ENCODE measurements around the gene EPX.

Gene EPX

GRCh38 chr17:58181796-58182195 lies 10.7 kb upstream of the EPX start:
- Histone ChIP-seq H3K27me3 (replicated peaks) (no peaks in the 10 kb centered on the region), H3K36me3 (replicated peaks) (no peaks in the 10 kb centered on the region), H3K4me3 (ENCODE audit: low read depth, low read length) (no peak overlapping the region), H3K27ac (no peak overlapping the region)
- in situ Hi-C loops (cut with HindIII; ENCODE audit: low pct_ligation_motif_present, low sequenced_read_pairs), result no loop called here
- no peak for DNase-seq
- TF ChIP-seq CTCF (IDR thresholded peaks at IDR 0.05; ENCODE audit: low read depth, low read length, missing control alignments), result no peak

DNA sequence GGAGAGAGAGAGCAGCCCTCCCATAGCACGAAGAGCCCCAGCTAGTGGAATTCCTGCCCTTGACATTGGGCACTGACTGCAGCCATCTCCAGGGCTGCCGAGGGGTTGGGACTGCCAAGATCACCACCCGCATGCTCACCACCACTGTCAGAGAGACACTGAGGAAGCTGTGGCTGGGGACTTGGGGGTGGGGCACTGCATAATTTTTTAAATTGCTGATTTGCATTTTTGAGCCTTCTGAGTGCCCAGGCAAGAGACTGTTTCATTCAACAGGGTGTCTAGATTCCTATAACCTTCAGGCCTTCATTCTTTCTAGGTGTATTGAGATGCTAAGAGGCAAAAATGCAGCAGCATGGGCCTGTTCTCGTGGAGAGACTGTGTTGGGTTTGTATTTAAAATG lies 9.0 kb upstream of the EPX start:
- no peak overlapping the region for H3K4me3 ChIP-seq (ENCODE audit: low read depth, low read length)
- H3K27ac ChIP-seq, result no peak overlapping the region
- H3K36me3 ChIP-seq (replicated peaks), result no peaks in the 10 kb centered on the region
- TF ChIP-seq CTCF (IDR thresholded peaks at IDR 0.05; ENCODE audit: low read depth, low read length, missing control alignments), result no peak
- in situ Hi-C loops (cut with HindIII; ENCODE audit: low pct_ligation_motif_present, low sequenced_read_pairs), result no loop called here
- no peak for DNase-seq
- no peaks in the 10 kb centered on the region for H3K27me3 ChIP-seq (replicated peaks)

- H3K4me3 ChIP-seq (ENCODE audit: low read depth, low read length), result no peak overlapping the region
- peak; percentile 18 for DNase-seq
- in situ Hi-C loops (cut with HindIII; ENCODE audit: low pct_ligation_motif_present, low sequenced_read_pairs), result no loop called here
Measured at GRCh38 chr17:58184308-58184985, 8.1 kb upstream of the EPX start.

GRCh38 chr17:58184986-58185761 lies 7.4 kb upstream of the EPX start:
- no peak for DNase-seq
- H3K4me3 ChIP-seq (ENCODE audit: low read depth, low read length), result no peak overlapping the region
- no peak for TF ChIP-seq CTCF (IDR thresholded peaks at IDR 0.05; ENCODE audit: low read depth, low read length, missing control alignments)
- no peaks in the 10 kb centered on the region for H3K27me3 ChIP-seq (replicated peaks)
- H3K36me3 ChIP-seq (replicated peaks), result no peaks in the 10 kb centered on the region
- H3K27ac ChIP-seq, result no peak overlapping the region
- in situ Hi-C loops (cut with HindIII; ENCODE audit: low pct_ligation_motif_present, low sequenced_read_pairs), result no loop called here

More at GRCh38 chr17:58184308-58184985, 8.1 kb upstream of the EPX start:
- no peak for TF ChIP-seq CTCF (IDR thresholded peaks at IDR 0.05; ENCODE audit: low read depth, low read length, missing control alignments)
- Histone ChIP-seq H3K27ac (no peak overlapping the region), H3K36me3 (replicated peaks) (no peaks in the 10 kb centered on the region), H3K27me3 (replicated peaks) (no peaks in the 10 kb centered on the region)

- in situ Hi-C loops (cut with HindIII; ENCODE audit: low pct_ligation_motif_present, low sequenced_read_pairs), result no loop called here
- no peaks in the 10 kb centered on the region for H3K27me3 ChIP-seq (replicated peaks)
- no peak for TF ChIP-seq CTCF (IDR thresholded peaks at IDR 0.05; ENCODE audit: low read depth, low read length, missing control alignments)
- no peak for DNase-seq
- no peak overlapping the region for H3K4me3 ChIP-seq (ENCODE audit: low read depth, low read length)
- H3K36me3 ChIP-seq (replicated peaks), result no peaks in the 10 kb centered on the region
- H3K27ac ChIP-seq, result no peak overlapping the region
Measured at GRCh38 chr17:58186591-58186990, 5.9 kb upstream of the EPX start.
